ENCODE results near the gene NKX3-2.

Gene NKX3-2

GRCh38 chr4:13496605-13497004, 47.7 kb downstream of the NKX3-2 start:
- no peak for DNase-seq (ENCODE audit: low spot score)

GRCh38 chr4:13495753-13496152, 48.6 kb downstream of the NKX3-2 start:
- DNase-seq (ENCODE audit: low spot score): no peak

- no peak for DNase-seq (ENCODE audit: low spot score)
Measured at GRCh38 chr4:13493793-13494192, 50.5 kb downstream of the NKX3-2 start.

- DNase-seq (ENCODE audit: low spot score): no peak
Measured at GRCh38 chr4:13492747-13493146, 51.6 kb downstream of the NKX3-2 start.

Measured in putamen (tissue), 1 donor.